Osteocyte (in vitro differentiated cells): ENCODE results near the gene DHX35. TPM values are rescaled to one million over a fixed set of nuclear protein-coding genes. Genes with fewer than 3 reads are reported as not detected.
"Not testable (repeated sequence)": the region's sequence is repeated elsewhere in the genome, so short reads cannot be mapped to it uniquely, and the experiment has no call there.

Experiments
- DNase-seq: peaks from one replicate; pipeline ENCODE4 v3.0.0; 2021; ENCODE audit warnings: mixed read lengths; ENCODE audit not compliant: unreplicated experiment; ENCODE audit errors: extremely low spot score
- H3K27ac Mint-ChIP-seq: one replicate; pipeline ENCODE4 v1.8.0; 2021; ENCODE audit warnings: mild to moderate bottlenecking, mixed read lengths; ENCODE audit not compliant: unreplicated experiment
- H3K27me3 Mint-ChIP-seq: one replicate; pipeline ENCODE4 v1.8.0; 2021; ENCODE audit warnings: mixed read lengths; ENCODE audit not compliant: unreplicated experiment
- H3K36me3 Mint-ChIP-seq: one replicate; pipeline ENCODE4 v1.8.0; 2021; ENCODE audit warnings: mixed read lengths; ENCODE audit not compliant: unreplicated experiment
- H3K4me1 Mint-ChIP-seq: one replicate; pipeline ENCODE4 v1.8.0; 2021; ENCODE audit warnings: mixed read lengths; ENCODE audit not compliant: unreplicated experiment
- H3K4me3 Mint-ChIP-seq: one replicate; pipeline ENCODE4 v1.8.0; 2021; ENCODE audit warnings: mild to moderate bottlenecking, moderate library complexity, mixed read lengths; ENCODE audit not compliant: unreplicated experiment
- H3K9me3 Mint-ChIP-seq: one replicate; pipeline ENCODE4 v1.8.0; 2021; ENCODE audit warnings: mixed read lengths; ENCODE audit not compliant: unreplicated experiment
- total RNA-seq: library from RNA; stranded (reverse); gene quantifications from 2 replicates; pipeline ENCODE4 v1.2.1, GENCODE V29; 2021
- TF ChIP-seq, protein P1 (sequence below): fragments of 200-600 bp; sonication (generic); IDR thresholded peaks from 2 replicates; pipeline ENCODE4 v1.5.0; 2021; ENCODE audit warnings: antibody characterized with exemption, mild to moderate bottlenecking, moderate library complexity

Gene DHX35
- total RNA-seq, 1 donor from 2014 or later, result 10.1 TPM

DNA sequence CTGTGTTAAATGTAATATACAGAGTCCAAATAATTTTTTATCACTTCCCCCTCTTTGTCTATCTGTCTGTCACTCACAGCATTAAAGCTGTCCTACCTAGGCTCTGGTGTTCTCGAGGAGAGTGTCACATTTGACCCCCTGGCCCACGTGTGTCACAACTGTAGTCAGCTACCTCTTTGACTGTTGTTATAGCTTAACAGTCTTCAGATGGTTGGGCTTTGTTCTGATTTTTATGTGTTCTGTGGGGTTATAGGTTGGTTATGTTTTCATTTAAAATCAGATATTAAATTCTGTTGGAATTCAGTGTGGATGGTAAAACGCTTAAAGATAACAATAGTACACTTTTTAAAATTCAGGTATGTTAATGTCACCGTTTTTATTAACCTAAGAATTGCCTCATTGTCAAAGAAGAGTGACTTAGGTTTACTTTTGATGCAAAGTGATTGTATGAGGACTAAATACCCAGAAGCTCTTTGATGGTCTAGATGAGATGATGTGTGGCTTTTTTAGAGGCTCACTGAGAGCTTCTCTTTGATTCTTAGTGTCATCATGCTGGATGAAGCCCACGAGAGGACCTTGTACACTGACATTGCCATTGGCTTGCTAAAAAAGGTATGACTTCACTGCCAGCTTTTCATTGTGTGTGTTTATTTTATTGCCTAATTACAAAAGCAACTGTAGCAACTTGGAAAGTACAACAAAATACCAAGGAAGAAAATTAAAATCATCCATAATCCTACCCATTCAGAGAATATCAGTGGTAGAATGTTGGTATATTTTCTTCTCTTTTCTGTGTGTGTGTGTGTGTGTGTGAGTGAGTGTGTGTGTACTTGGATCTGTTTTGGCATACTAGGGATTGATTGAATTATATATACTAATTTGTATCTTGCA, 29.9 kb downstream of the DHX35 start:
- peaks cover 51% of the 10 kb centered on the region for H3K36me3 Mint-ChIP-seq
- no peaks in the 10 kb centered on the region for H3K27me3 Mint-ChIP-seq
- no peak for DNase-seq
- peaks cover 7% of the 10 kb centered on the region for H3K4me1 Mint-ChIP-seq
- TF ChIP-seq, protein P1, sequence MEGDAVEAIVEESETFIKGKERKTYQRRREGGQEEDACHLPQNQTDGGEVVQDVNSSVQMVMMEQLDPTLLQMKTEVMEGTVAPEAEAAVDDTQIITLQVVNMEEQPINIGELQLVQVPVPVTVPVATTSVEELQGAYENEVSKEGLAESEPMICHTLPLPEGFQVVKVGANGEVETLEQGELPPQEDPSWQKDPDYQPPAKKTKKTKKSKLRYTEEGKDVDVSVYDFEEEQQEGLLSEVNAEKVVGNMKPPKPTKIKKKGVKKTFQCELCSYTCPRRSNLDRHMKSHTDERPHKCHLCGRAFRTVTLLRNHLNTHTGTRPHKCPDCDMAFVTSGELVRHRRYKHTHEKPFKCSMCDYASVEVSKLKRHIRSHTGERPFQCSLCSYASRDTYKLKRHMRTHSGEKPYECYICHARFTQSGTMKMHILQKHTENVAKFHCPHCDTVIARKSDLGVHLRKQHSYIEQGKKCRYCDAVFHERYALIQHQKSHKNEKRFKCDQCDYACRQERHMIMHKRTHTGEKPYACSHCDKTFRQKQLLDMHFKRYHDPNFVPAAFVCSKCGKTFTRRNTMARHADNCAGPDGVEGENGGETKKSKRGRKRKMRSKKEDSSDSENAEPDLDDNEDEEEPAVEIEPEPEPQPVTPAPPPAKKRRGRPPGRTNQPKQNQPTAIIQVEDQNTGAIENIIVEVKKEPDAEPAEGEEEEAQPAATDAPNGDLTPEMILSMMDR, result no peak
- no peak overlapping the region for H3K27ac Mint-ChIP-seq
- H3K9me3 Mint-ChIP-seq, result no peaks in the 10 kb centered on the region
- no peak overlapping the region for H3K4me3 Mint-ChIP-seq

DNA sequence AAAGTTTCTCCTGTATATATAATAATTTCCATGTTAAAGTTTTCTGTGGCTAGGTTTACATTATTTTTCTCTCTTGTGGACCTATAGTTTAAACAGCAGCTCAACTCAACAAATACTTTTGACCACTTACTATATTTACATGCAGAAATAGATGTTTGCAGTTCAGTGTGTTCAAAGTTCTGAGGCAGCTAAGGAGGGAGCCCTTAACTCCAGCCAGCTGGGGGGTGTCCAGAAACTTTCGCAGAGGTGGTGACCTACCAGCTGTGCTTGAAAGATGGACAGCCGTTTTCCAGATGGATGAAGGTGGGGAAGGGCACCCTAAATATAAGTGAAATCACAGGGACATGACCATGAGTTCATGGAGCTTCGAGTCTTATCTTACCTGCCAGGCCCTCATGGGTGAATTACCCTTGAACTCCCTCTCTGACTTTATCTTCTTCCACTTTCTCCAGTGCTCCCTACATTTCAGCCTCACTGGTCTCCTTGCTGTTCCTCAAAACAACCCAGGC, 33.4 kb downstream of the DHX35 start:
- Mint-ChIP-seq H3K36me3 (peaks cover 44% of the 10 kb centered on the region), H3K27ac (no peak overlapping the region), H3K4me1 (no peaks in the 10 kb centered on the region), H3K27me3 (no peaks in the 10 kb centered on the region), H3K9me3 (no peaks in the 10 kb centered on the region), H3K4me3 (no peak overlapping the region)
- no peak for DNase-seq
- TF ChIP-seq, protein P1, result no peak

DNA sequence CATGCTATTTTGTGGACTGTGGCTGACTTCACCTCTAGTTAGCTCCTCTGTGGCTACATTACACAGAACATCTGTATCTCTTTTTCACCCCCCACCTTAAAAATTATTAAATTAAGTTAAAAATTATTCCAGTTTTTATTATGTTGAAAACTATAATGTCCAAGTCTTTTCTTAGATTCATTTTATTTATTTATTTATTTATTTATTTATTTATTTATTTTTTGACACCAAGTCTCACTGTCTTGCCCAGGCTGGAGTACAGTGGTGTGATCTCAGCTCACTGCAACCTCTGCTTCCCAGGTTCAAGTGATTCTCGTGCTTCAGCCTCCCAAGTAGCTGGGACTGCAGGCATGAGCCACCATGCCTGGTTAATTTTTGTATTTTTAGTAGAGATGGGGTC, 34.7 kb downstream of the DHX35 start:
- H3K27ac Mint-ChIP-seq, H3K4me1 Mint-ChIP-seq: not testable (repeated sequence)

DNA sequence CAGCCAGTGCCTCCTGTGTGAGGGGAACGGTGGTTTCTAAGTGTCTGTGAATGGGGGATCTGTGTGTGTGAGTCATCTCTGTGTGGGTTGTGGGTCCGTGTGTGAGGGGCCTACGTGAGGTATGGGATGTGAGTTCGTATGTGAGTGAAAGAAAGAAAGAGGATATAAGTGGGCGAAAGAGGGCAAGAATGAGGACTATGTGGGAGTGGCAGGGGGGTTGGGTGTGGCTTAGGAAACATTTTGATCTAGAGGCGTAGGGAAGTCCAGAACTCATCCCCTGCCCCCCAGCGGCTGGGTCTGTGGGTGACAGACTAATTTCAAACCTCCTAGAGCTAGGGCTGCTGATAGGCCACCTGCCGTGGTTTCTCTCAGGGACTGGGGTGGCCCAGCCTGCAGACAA, 35.5 kb downstream of the DHX35 start:
- no peak overlapping the region for H3K4me3 Mint-ChIP-seq
- H3K4me1 Mint-ChIP-seq, result no peaks in the 10 kb centered on the region
- TF ChIP-seq, protein P1, result no peak
- no peaks in the 10 kb centered on the region for H3K9me3 Mint-ChIP-seq
- H3K27me3 Mint-ChIP-seq, result no peaks in the 10 kb centered on the region
- no peak overlapping the region for H3K27ac Mint-ChIP-seq
- H3K36me3 Mint-ChIP-seq, result peaks cover 42% of the 10 kb centered on the region
- no peak for DNase-seq

More for the DNA sequence above, 34.7 kb downstream of the DHX35 start:
- not testable (repeated sequence) for H3K27me3 Mint-ChIP-seq, H3K9me3 Mint-ChIP-seq, H3K4me3 Mint-ChIP-seq, DNase-seq
- H3K36me3 Mint-ChIP-seq, result peaks cover 44% of the 10 kb centered on the region

DNA sequence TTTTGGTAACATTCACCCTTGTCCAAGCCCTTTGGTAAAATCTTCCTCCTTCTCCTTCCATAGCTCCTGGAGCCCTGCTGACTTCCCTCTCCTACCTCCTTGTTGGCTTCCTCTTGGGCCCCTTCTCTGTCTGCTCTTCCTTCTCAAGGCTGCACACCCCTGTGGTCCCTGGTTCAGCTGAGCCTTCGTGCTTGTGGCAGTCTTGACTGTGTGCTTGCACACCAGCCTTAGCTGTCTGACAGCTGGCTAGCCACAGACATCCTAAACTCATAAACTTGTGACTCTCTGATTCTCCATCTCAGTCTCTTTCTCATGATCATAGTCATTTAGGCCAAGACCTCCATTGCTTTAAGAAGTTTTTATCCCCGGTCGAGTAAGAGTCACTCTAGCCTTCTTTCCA, 37.1 kb downstream of the DHX35 start:
- Mint-ChIP-seq H3K4me1 (no peaks in the 10 kb centered on the region), H3K9me3 (no peaks in the 10 kb centered on the region), H3K4me3 (no peak overlapping the region), H3K27me3 (no peaks in the 10 kb centered on the region), H3K36me3 (peaks cover 50% of the 10 kb centered on the region), H3K27ac (no peak overlapping the region)
- no peak for DNase-seq
- TF ChIP-seq, protein P1, result no peak
